Gastrocnemius medialis (tissue), 4 donors: ENCODE data around the gene EDC4.

Experiments used
- CTCF ChIP-seq, 5 experiments: fragments of 450-650 bp in 3 of 5; fragments of 200-600 bp in 2 of 5; sonication (generic) in 2 of 5; IDR thresholded peaks in 4 of 5; conservative IDR thresholded peaks in 1 of 5; 1 replicate in 4 of 5; 2 replicates in 1 of 5; pipeline ENCODE4 v1.5.1; 2016 to 2019; ENCODE audit warnings: antibody characterized with exemption in 5 of 5, mild to moderate bottlenecking in 3 of 5, moderate library complexity in 3 of 5
- POLR2A ChIP-seq, 2 donors: fragments of 450-650 bp; IDR thresholded peaks; one replicate each; pipeline ENCODE4 v1.6.1; 2017; ENCODE audit warnings: antibody characterized with exemption in 2 of 2, mild to moderate bottlenecking in 2 of 2, moderate library complexity in 2 of 2

- no peak for TF ChIP-seq CTCF (IDR thresholded peaks at IDR 0.05 in 4 of 5, conservative IDR thresholded peaks at IDR 0.05 in 1 of 5)
- TF ChIP-seq POLR2A (IDR thresholded peaks at IDR 0.05), result no peak
Measured at GRCh38 chr16:67907397-67908180, 34.7 kb downstream of the EDC4 start.
